Fibroblast of lung (primary cell): ENCODE measurements around the gene XPNPEP1. TPM values are rescaled to one million over a fixed set of nuclear protein-coding genes. Genes with fewer than 3 reads are reported as not detected.

ENCODE experiments used
- DNase-seq, 2 donors: peaks; one replicate each; pipeline versions ENCODE4 v3.0.0 to v3.0.0-alpha.2; 2010; ENCODE audit warnings: low read depth in 2 of 2
- H2AFZ ChIP-seq: 2 replicates; pipeline ENCODE4 v1.5.1; 2012; ENCODE audit warnings: low read length, control low read depth, inconsistent platforms
- H3K27ac ChIP-seq: 2 replicates; pipeline ENCODE4 v1.5.1; 2011; ENCODE audit warnings: low read length, control low read depth; ENCODE audit not compliant: insufficient read depth
- H3K27me3 ChIP-seq: 2 replicates; pipeline ENCODE4 v1.5.1; 2011; ENCODE audit warnings: mild to moderate bottlenecking, low read length; ENCODE audit not compliant: control insufficient read depth, insufficient read depth
- H3K36me3 ChIP-seq: 2 replicates; pipeline ENCODE4 v1.5.1; 2011; ENCODE audit warnings: low read length; ENCODE audit not compliant: control insufficient read depth, insufficient read depth
- H3K4me1 ChIP-seq: 2 replicates; pipeline ENCODE4 v1.5.1; 2011; ENCODE audit warnings: low read length; ENCODE audit not compliant: control insufficient read depth, insufficient read depth; ENCODE audit errors: extremely low read depth
- H3K4me2 ChIP-seq: 2 replicates; pipeline ENCODE4 v1.5.1; 2011; ENCODE audit warnings: low read length, control low read depth; ENCODE audit not compliant: insufficient read depth; ENCODE audit errors: extremely low read depth
- H3K4me3 ChIP-seq, 4 experiments: fragments of 200-600 bp in 1 of 4; sonication (generic) in 1 of 4; replicated peaks in 1 of 4; 2 replicates each; pipeline ENCODE4 v1.5.1; 2011 to 2016; ENCODE audit warnings: low read length in 4 of 4, low read depth in 3 of 4, mild to moderate bottlenecking in 3 of 4, control low read depth in 2 of 4, inconsistent platforms in 1 of 4, mixed read lengths in 1 of 4; ENCODE audit not compliant: insufficient read depth in 1 of 4; ENCODE audit errors: control extremely low read depth in 1 of 4
- H3K79me2 ChIP-seq: 2 replicates; pipeline ENCODE4 v1.5.1; 2012; ENCODE audit warnings: mild to moderate bottlenecking, low read length, inconsistent platforms; ENCODE audit not compliant: control insufficient read depth, insufficient read depth
- H3K9ac ChIP-seq: 2 replicates; pipeline ENCODE4 v1.5.1; 2011; ENCODE audit warnings: mild to moderate bottlenecking, low read length, control low read depth; ENCODE audit not compliant: insufficient read depth
- H3K9me3 ChIP-seq: 2 replicates; pipeline ENCODE4 v1.5.1; 2012; ENCODE audit warnings: low read depth, low read length; ENCODE audit not compliant: control insufficient read depth, insufficient read depth
- H4K20me1 ChIP-seq: 2 replicates; pipeline ENCODE4 v1.5.1; 2011; ENCODE audit warnings: low read length; ENCODE audit not compliant: control insufficient read depth, insufficient read depth; ENCODE audit errors: extremely low read depth
- CTCF ChIP-seq, 2 donors: IDR thresholded peaks in 1 of 2; conservative IDR thresholded peaks in 1 of 2; 1 replicate in 1 of 2; 2 replicates in 1 of 2; pipeline ENCODE4 v1.5.1; 2011 to 2012; ENCODE audit warnings: low read length in 2 of 2, control low read depth in 1 of 2, inconsistent platforms in 1 of 2, low read depth in 1 of 2, mild to moderate bottlenecking in 1 of 2
- EZH2 ChIP-seq: IDR thresholded peaks from 2 replicates; pipeline ENCODE4 v1.5.1; 2012; ENCODE audit warnings: low read length, control low read depth, mild to moderate bottlenecking; ENCODE audit errors: missing control alignments
- polyA plus RNA-seq, 2 donors: library from polyadenylated mRNA; depleted of rRNA in 1 of 2; stranded (reverse) in 1 of 2; unstranded in 1 of 2; fragments of >200 nt; gene quantifications; 2 replicates each; pipeline ENCODE4 v1.2.1, GENCODE V29; 2011 to 2012; ENCODE audit warnings: missing spikeins in 1 of 2
- total RNA-seq: library from RNA; depleted of rRNA; stranded (reverse); fragments of >200 nt; gene quantifications from 2 replicates; pipeline ENCODE4 v1.2.1, GENCODE V29; 2014

The XPNPEP1 gene
- total and polyA plus RNA-seq, 2 donors (not counting 1 experiment from before 2014, with no cell fraction given) = 86.5 to 119 TPM

- TF ChIP-seq EZH2 (no peak), CTCF (conservative IDR thresholded peaks at IDR 0.05 in 1 of 2, IDR thresholded peaks at IDR 0.05 in 1 of 2; ENCODE audit: low read depth in 1 of 2, low read length in 2 of 2) (no peak)
- peaks cover 20% of the 10 kb centered on the region for H3K4me1 ChIP-seq
- H3K9ac ChIP-seq = no peak overlapping the region
- peak; percentile 51 to 94 for DNase-seq
- peak overlapping the region; percentile 46 for H3K4me2 ChIP-seq
- H2AFZ ChIP-seq = no peak overlapping the region
- no peaks in the 10 kb centered on the region for H3K27me3 ChIP-seq
- no peaks in the 10 kb centered on the region for H3K9me3 ChIP-seq
- H3K36me3 ChIP-seq = peaks cover 6% of the 10 kb centered on the region
- H3K27ac ChIP-seq = no peak overlapping the region
- no peaks in the 10 kb centered on the region for H4K20me1 ChIP-seq
- H3K79me2 ChIP-seq = peaks cover 4% of the 10 kb centered on the region
- H3K4me3 ChIP-seq = no peak overlapping the region
Observed at GRCh38 chr10:109895095-109895818, 28.1 kb downstream of the XPNPEP1 start.

GRCh38 chr10:109894516-109894915, 28.8 kb downstream of the XPNPEP1 start:
- Histone ChIP-seq H3K36me3 (peaks cover 6% of the 10 kb centered on the region), H3K4me1 (peaks cover 22% of the 10 kb centered on the region)

GRCh38 chr10:109893386-109893785, 29.9 kb downstream of the XPNPEP1 start:
- DNase-seq = no peak
- Histone ChIP-seq H3K79me2 (peaks cover 4% of the 10 kb centered on the region), H3K27me3 (no peaks in the 10 kb centered on the region), H3K36me3 (peaks cover 9% of the 10 kb centered on the region), H3K9me3 (no peaks in the 10 kb centered on the region), H4K20me1 (no peaks in the 10 kb centered on the region), H3K4me3 (no peak overlapping the region), H3K27ac (no peak overlapping the region), H2AFZ (no peak overlapping the region), H3K4me1 (peaks cover 18% of the 10 kb centered on the region), H3K4me2 (no peak overlapping the region), H3K9ac (no peak overlapping the region)
- TF ChIP-seq CTCF (conservative IDR thresholded peaks at IDR 0.05 in 1 of 2, IDR thresholded peaks at IDR 0.05 in 1 of 2; ENCODE audit: low read depth in 1 of 2, low read length in 2 of 2) = no peak

More at GRCh38 chr10:109894516-109894915, 28.8 kb downstream of the XPNPEP1 start:
- peak overlapping the region in 1 of 4 experiments; percentile 10 for H3K4me3 ChIP-seq
- no peak for TF ChIP-seq CTCF (conservative IDR thresholded peaks at IDR 0.05 in 1 of 2, IDR thresholded peaks at IDR 0.05 in 1 of 2; ENCODE audit: low read depth in 1 of 2, low read length in 2 of 2)
- TF ChIP-seq EZH2 = no peak
- no peaks in the 10 kb centered on the region for H4K20me1 ChIP-seq
- no peak overlapping the region for H2AFZ ChIP-seq
- H3K79me2 ChIP-seq = peaks cover 4% of the 10 kb centered on the region
- no peaks in the 10 kb centered on the region for H3K9me3 ChIP-seq
- H3K27ac ChIP-seq = no peak overlapping the region
- H3K9ac ChIP-seq = no peak overlapping the region
- H3K27me3 ChIP-seq = no peaks in the 10 kb centered on the region
- H3K4me2 ChIP-seq = peak overlapping the region; percentile 46
- DNase-seq = peak; percentile 93 to 94
